Caco-2 (cell line): ENCODE measurements around the gene ABAT. TPM values are rescaled to one million over a fixed set of nuclear protein-coding genes. Genes with fewer than 3 reads are reported as not detected.
"Not testable (repeated sequence)": the region's sequence is repeated elsewhere in the genome, so short reads cannot be mapped to it uniquely, and the experiment has no call there.

Experiments used
- BruUV-seq: library from RNA; stranded (reverse); fragments of 400-500 nt; replicated peaks from 2 replicates; lab custom pipeline; 2021; lab: Mats Ljungman, UMichigan
- CTCF ChIA-PET: fragments of 300-600 bp; sonication (Branson Sonifier 250); formaldehyde crosslinking; loops from one replicate; lab custom pipeline; 2022; ENCODE audit warnings: antibody characterized with exemption; lab: Charles Lee
- POLR2A ChIA-PET: fragments of 300-600 bp; sonication (Branson Sonifier 250); formaldehyde crosslinking; loops from one replicate; lab custom pipeline; 2022; ENCODE audit warnings: antibody characterized with exemption; lab: Charles Lee
- DNase-seq, 2 experiments: peaks; one replicate each; pipeline versions ENCODE4 v3.0.0 to v3.0.0-alpha.2; 2020 to 2022
- H3K27me3 ChIP-seq: replicated peaks from 2 replicates; pipeline ENCODE4 v1.6.0; 2011; ENCODE audit warnings: low read length; ENCODE audit not compliant: control insufficient read depth, insufficient read depth
- H3K36me3 ChIP-seq: 2 replicates; pipeline ENCODE4 v1.5.1; 2011; ENCODE audit warnings: low read length; ENCODE audit not compliant: control insufficient read depth, insufficient read depth
- H3K4me1 ChIP-seq: fragments of 250-450 bp; sonication (Bioruptor Pico); 2 replicates; pipeline ENCODE4 v1.5.1; 2020; ENCODE audit warnings: mild to moderate bottlenecking
- H3K4me3 ChIP-seq: 2 replicates; pipeline ENCODE4 v1.5.1; 2011; ENCODE audit warnings: low read depth, mild to moderate bottlenecking, control low read depth, low read length
- H3K9me3 ChIP-seq: fragments of 250-450 bp; sonication (Bioruptor Pico); 2 replicates; pipeline ENCODE4 v1.5.1; 2020; ENCODE audit warnings: mild to moderate bottlenecking, moderate library complexity
- H3K27ac Mint-ChIP-seq: one replicate; pipeline ENCODE4 v1.8.0; 2022; ENCODE audit warnings: mixed read lengths; ENCODE audit not compliant: unreplicated experiment
- H3K27me3 Mint-ChIP-seq: one replicate; pipeline ENCODE4 v1.8.0; 2022; ENCODE audit warnings: mixed read lengths; ENCODE audit not compliant: insufficient read depth, unreplicated experiment
- H3K36me3 Mint-ChIP-seq: one replicate; pipeline ENCODE4 v1.8.0; 2022; ENCODE audit warnings: mild to moderate bottlenecking, mixed read lengths; ENCODE audit not compliant: insufficient read depth, unreplicated experiment
- H3K4me1 Mint-ChIP-seq: one replicate; pipeline ENCODE4 v1.8.0; 2022; ENCODE audit warnings: low read depth, mixed read lengths; ENCODE audit not compliant: unreplicated experiment
- H3K4me3 Mint-ChIP-seq: one replicate; pipeline ENCODE4 v1.8.0; 2022; ENCODE audit warnings: mild to moderate bottlenecking, moderate library complexity, mixed read lengths; ENCODE audit not compliant: unreplicated experiment
- H3K9me3 Mint-ChIP-seq: one replicate; pipeline ENCODE4 v1.8.0; 2022; ENCODE audit warnings: mixed read lengths; ENCODE audit not compliant: unreplicated experiment
- CTCF ChIP-seq, 2 experiments: fragments of 200-600 bp in 1 of 2; IDR thresholded peaks; 1 replicate in 1 of 2; 2 replicates in 1 of 2; pipeline versions ENCODE4 v1.5.1 to v1.8.0; 2011 to 2022; ENCODE audit warnings: antibody characterized with exemption in 1 of 2, control low read depth in 1 of 2, inconsistent platforms in 1 of 2, low read depth in 1 of 2, low read length in 1 of 2, mild to moderate bottlenecking in 1 of 2, moderate library complexity in 1 of 2; ENCODE audit not compliant: insufficient read depth in 1 of 2, severe bottlenecking in 1 of 2, unreplicated experiment in 1 of 2
- intact Hi-C: fragments of 100-400 bp; cut with micrococcal nuclease; formaldehyde crosslinking; loops from one replicate; pipeline ENCODE4 v1.10.0; 2022; ENCODE audit not compliant: unreplicated experiment
- total RNA-seq: library from RNA; stranded (reverse); gene quantifications from 2 replicates; pipeline ENCODE4 v1.2.3, GENCODE V29; 2022

ABAT gene
- total RNA-seq, 1 experiment from 2014 or later, result 34.9 TPM

- Histone ChIP-seq H3K27me3 (no peaks in the 10 kb centered on the region), H3K4me3 (no peak overlapping the region), H3K4me1 (no peaks in the 10 kb centered on the region), H3K36me3 (no peaks in the 10 kb centered on the region), H3K9me3 (no peaks in the 10 kb centered on the region)
- intact Hi-C loops, result no loop called here
- Mint-ChIP-seq H3K27ac (no peak overlapping the region), H3K9me3 (no peaks in the 10 kb centered on the region), H3K4me1 (peaks cover 8% of the 10 kb centered on the region), H3K36me3 (peaks cover 5% of the 10 kb centered on the region), H3K4me3 (no peak overlapping the region), H3K27me3 (no peaks in the 10 kb centered on the region)
- BruUV-seq, result no TSS peak
- TF ChIP-seq CTCF (IDR thresholded peaks at IDR 0.05; ENCODE audit: insufficient read depth in 1 of 2, low read depth in 1 of 2, low read length in 1 of 2, severe bottlenecking in 1 of 2, unreplicated experiment in 1 of 2), result no peak
- no peak for DNase-seq
- ChIA-PET CTCF (no interaction called here), POLR2A (no interaction called here)
These were observed 23.5 kb downstream of the ABAT start for GRCh38 chr16:8697965-8698364.

GRCh38 chr16:8703693-8704092 lies 29.3 kb downstream of the ABAT start:
- BruUV-seq, result no TSS peak
- H3K27ac Mint-ChIP-seq, result no peak overlapping the region
- TF ChIP-seq CTCF (IDR thresholded peaks at IDR 0.05; ENCODE audit: insufficient read depth in 1 of 2, low read depth in 1 of 2, low read length in 1 of 2, severe bottlenecking in 1 of 2, unreplicated experiment in 1 of 2), result no peak
- no peaks in the 10 kb centered on the region for H3K9me3 Mint-ChIP-seq
- peaks cover 8% of the 10 kb centered on the region for H3K36me3 Mint-ChIP-seq
- intact Hi-C loops, result no loop called here
- CTCF ChIA-PET, result no interaction called here
- POLR2A ChIA-PET, result no interaction called here
- Histone ChIP-seq H3K9me3 (no peaks in the 10 kb centered on the region), H3K27me3 (no peaks in the 10 kb centered on the region), H3K36me3 (no peaks in the 10 kb centered on the region), H3K4me1 (no peaks in the 10 kb centered on the region), H3K4me3 (no peak overlapping the region)
- H3K27me3 Mint-ChIP-seq, result no peaks in the 10 kb centered on the region
- no peak for DNase-seq
- no peak overlapping the region for H3K4me3 Mint-ChIP-seq
- no peaks in the 10 kb centered on the region for H3K4me1 Mint-ChIP-seq

- no peak overlapping the region for H3K4me3 Mint-ChIP-seq
- intact Hi-C loops, result no loop called here
- H3K27me3 ChIP-seq, result no peaks in the 10 kb centered on the region
- H3K9me3 Mint-ChIP-seq, result no peaks in the 10 kb centered on the region
- CTCF ChIA-PET, result no interaction called here
- H3K36me3 Mint-ChIP-seq, result peaks cover 8% of the 10 kb centered on the region
- BruUV-seq, result no TSS peak
- H3K4me1 Mint-ChIP-seq, result no peaks in the 10 kb centered on the region
- DNase-seq, result no peak
- H3K4me3 ChIP-seq, result no peak overlapping the region
- POLR2A ChIA-PET, result no interaction called here
- H3K4me1 ChIP-seq, result no peaks in the 10 kb centered on the region
- no peaks in the 10 kb centered on the region for H3K27me3 Mint-ChIP-seq
- H3K36me3 ChIP-seq, result no peaks in the 10 kb centered on the region
- no peak overlapping the region for H3K27ac Mint-ChIP-seq
- no peaks in the 10 kb centered on the region for H3K9me3 ChIP-seq
- no peak for TF ChIP-seq CTCF (IDR thresholded peaks at IDR 0.05; ENCODE audit: insufficient read depth in 1 of 2, low read depth in 1 of 2, low read length in 1 of 2, severe bottlenecking in 1 of 2, unreplicated experiment in 1 of 2)
These were observed 29.7 kb downstream of the ABAT start for GRCh38 chr16:8704098-8704497.

GRCh38 chr16:8705100-8705822 lies 30.8 kb downstream of the ABAT start:
- H3K27me3 ChIP-seq, BruUV-seq, intact Hi-C loops, CTCF ChIA-PET, H3K27me3 Mint-ChIP-seq, POLR2A ChIA-PET, H3K36me3 Mint-ChIP-seq, DNase-seq, H3K9me3 Mint-ChIP-seq, H3K4me1 ChIP-seq, H3K9me3 ChIP-seq, H3K4me3 Mint-ChIP-seq, H3K4me3 ChIP-seq, H3K27ac Mint-ChIP-seq, H3K36me3 ChIP-seq, H3K4me1 Mint-ChIP-seq: not testable (repeated sequence)
